Measurements from ENCODE around the gene FRK.
"Not testable (repeated sequence)": the region's sequence is repeated elsewhere in the genome, so short reads cannot be mapped to it uniquely, and the experiment has no call there.

The FRK gene

DNA sequence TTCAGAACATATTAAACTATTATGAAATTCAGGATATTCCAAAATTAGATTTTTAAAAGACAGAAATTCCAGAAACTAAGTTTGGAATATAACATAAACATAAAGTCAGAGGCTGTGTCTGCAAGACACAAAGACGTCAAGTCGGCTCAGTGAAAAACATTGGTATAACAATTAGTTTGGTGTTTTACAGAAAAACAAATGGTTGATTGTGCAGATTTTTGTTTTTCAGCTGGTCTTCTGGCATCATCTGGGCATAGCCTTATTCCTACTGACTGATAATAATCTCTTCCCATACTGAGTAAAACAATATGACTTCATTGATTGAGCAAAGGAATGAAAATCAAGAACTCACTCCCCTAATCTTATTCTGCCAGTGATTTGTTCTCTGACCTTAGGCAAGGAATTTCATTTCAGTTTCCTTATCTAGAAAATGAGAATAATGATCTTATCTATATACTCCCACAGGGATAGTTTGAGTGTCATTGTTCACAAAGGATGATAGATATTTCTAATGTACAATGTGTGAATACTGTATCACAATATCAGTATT lies 84.3 kb downstream of the FRK start:
- Mint-ChIP-seq H3K4me3 (no peak overlapping the region), H3K36me3 (ENCODE audit: low read depth) (no peaks in the 10 kb centered on the region), H3K27me3 (ENCODE audit: low read depth, poor library complexity) (peaks cover 8% of the 10 kb centered on the region), H3K9me3 (no peaks in the 10 kb centered on the region), H3K27ac (no peak overlapping the region), H3K4me1 (no peaks in the 10 kb centered on the region)
- TF ChIP-seq, protein P1, sequence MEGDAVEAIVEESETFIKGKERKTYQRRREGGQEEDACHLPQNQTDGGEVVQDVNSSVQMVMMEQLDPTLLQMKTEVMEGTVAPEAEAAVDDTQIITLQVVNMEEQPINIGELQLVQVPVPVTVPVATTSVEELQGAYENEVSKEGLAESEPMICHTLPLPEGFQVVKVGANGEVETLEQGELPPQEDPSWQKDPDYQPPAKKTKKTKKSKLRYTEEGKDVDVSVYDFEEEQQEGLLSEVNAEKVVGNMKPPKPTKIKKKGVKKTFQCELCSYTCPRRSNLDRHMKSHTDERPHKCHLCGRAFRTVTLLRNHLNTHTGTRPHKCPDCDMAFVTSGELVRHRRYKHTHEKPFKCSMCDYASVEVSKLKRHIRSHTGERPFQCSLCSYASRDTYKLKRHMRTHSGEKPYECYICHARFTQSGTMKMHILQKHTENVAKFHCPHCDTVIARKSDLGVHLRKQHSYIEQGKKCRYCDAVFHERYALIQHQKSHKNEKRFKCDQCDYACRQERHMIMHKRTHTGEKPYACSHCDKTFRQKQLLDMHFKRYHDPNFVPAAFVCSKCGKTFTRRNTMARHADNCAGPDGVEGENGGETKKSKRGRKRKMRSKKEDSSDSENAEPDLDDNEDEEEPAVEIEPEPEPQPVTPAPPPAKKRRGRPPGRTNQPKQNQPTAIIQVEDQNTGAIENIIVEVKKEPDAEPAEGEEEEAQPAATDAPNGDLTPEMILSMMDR (IDR thresholded peaks at IDR 0.05), result no peak
- DNase-seq, result no peak

DNA sequence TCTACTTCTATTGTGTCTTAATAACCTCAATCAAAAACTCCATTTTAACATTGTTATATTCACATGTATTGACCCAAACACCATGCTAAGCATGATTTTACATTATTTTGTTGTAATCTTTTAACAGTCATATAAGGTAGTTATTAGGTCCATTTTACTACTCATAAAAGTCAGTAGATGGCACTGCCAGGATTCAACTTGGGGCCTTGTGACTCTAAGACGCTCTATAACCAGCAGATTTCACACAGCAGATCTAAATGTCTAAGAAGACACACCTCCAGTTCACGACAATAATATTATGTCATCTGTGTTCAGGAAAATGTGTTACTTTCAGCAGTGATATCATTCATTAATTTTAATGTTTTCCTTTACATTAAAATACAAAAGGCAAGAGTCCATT lies 88.0 kb downstream of the FRK start:
- Mint-ChIP-seq H3K9me3 (no peaks in the 10 kb centered on the region), H3K36me3 (ENCODE audit: low read depth) (no peaks in the 10 kb centered on the region), H3K4me3 (no peak overlapping the region), H3K27ac (no peak overlapping the region), H3K27me3 (ENCODE audit: low read depth, poor library complexity) (peaks cover 8% of the 10 kb centered on the region), H3K4me1 (peaks cover 6% of the 10 kb centered on the region)
- no peak for DNase-seq
- TF ChIP-seq, protein P1 (IDR thresholded peaks at IDR 0.05), result no peak

DNA sequence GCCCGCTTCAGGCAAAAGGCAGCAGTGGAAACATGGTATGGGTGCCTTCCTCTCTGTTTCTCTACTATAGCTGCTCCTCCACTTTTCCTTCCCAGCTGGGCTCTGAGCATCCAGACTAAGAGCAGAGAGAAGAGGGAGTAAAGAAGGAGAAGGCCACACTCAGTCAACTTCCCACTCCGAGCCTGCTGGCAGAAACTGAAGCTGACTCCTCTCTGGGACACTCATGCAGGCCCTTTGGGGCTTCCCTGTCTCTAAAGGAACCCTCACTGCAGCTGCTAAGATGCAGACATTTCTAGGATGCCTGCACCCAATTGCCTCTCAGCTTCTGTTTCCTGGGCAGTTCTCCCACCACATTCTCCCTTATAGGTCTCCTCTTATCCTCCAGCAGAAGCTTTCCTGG lies 88.9 kb downstream of the FRK start:
- TF ChIP-seq, protein P1 (IDR thresholded peaks at IDR 0.05), result no peak
- Mint-ChIP-seq H3K27me3 (ENCODE audit: low read depth, poor library complexity) (peaks cover 6% of the 10 kb centered on the region), H3K9me3 (no peaks in the 10 kb centered on the region), H3K4me1 (peaks cover 6% of the 10 kb centered on the region), H3K27ac (no peak overlapping the region), H3K4me3 (no peak overlapping the region), H3K36me3 (ENCODE audit: low read depth) (no peaks in the 10 kb centered on the region)
- DNase-seq, result no peak

DNA sequence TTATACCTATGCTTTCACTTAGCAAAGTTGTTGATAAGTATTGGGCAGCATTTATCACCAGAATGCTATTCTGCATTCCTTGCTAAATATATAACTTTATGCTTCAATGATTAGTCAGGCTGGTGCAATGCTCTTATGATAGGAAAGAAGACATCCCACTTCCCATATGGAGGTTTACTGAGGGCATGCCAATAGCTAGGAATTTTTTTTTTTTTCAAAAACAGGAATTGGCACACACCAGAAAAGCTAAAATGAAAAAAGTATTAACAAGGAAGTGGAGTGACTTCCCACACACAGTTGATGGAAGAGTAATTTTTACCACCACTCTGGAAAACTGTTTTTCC lies 90.8 kb downstream of the FRK start:
- Mint-ChIP-seq H3K4me1 (peaks cover 6% of the 10 kb centered on the region), H3K9me3 (no peaks in the 10 kb centered on the region), H3K4me3 (no peak overlapping the region), H3K27me3 (ENCODE audit: low read depth, poor library complexity) (peaks cover 2% of the 10 kb centered on the region), H3K27ac (no peak overlapping the region), H3K36me3 (ENCODE audit: low read depth) (no peaks in the 10 kb centered on the region)
- DNase-seq, result no peak
- TF ChIP-seq, protein P1 (IDR thresholded peaks at IDR 0.05), result no peak

DNA sequence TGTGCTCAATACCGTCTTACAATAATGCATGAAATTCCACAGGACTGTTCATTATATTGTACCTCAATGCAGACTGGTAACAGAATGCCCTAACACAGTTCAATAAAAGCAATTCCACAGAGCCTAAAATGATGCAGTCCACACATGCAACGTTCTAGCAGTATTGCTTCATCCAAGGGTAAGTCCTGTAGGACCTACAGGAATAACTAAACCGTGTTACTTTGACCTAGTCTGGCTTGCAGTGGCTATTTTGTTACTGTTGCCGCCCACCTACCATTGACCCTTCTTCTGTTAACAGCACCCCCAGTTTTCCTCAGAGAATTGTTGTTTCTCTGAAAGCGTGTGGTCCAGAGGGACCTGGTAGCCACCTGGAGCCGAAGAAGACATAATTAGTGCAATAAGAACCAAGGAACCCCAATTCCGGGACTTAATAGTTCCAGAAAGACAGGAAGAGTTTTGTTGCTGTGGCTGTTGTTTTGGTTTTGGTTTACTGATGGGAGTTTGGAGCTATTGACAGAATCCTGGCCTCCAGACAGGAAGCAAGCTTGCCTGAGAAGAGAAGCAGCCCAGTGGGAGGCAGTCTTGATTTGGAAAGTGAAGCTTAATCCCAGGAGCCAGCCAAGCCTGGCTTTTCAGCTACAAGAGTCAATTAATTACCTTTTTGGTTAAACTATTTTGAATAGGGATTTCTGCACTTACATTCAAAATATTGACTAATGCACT lies 91.3 kb downstream of the FRK start:
- TF ChIP-seq, protein P1 (IDR thresholded peaks at IDR 0.05), result no peak
- no peaks in the 10 kb centered on the region for H3K27me3 Mint-ChIP-seq (ENCODE audit: low read depth, poor library complexity)
- no peak overlapping the region for H3K4me3 Mint-ChIP-seq
- no peaks in the 10 kb centered on the region for H3K36me3 Mint-ChIP-seq (ENCODE audit: low read depth)
- H3K27ac Mint-ChIP-seq, result peak overlapping the region; percentile 93
- H3K4me1 Mint-ChIP-seq, result peaks cover 6% of the 10 kb centered on the region
- H3K9me3 Mint-ChIP-seq, result no peaks in the 10 kb centered on the region
- no peak for DNase-seq

DNA sequence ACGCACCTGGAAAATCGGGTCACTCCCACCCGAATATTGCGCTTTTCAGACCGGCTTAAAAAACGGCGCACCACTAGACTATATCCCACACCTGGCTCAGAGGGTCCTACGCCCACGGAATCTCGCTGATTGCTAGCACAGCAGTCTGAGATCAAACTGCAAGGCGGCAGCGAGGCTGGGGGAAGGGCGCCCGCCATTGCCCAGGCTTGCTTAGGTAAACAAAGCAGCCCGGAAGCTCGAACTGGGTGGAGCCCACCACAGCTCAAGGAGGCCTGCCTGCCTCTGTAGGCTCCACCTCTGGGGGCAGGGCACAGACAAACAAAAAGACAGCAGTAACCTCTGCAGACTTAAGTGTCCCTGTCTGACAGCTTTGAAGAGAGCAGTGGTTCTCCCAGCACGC lies 100.4 kb downstream of the FRK start:
- H3K36me3 Mint-ChIP-seq (ENCODE audit: low read depth); H3K27ac Mint-ChIP-seq; DNase-seq; H3K9me3 Mint-ChIP-seq; H3K4me1 Mint-ChIP-seq; H3K4me3 Mint-ChIP-seq; H3K27me3 Mint-ChIP-seq (ENCODE audit: low read depth, poor library complexity): not testable (repeated sequence)

Data from nephron progenitor cell (in vitro differentiated cells).